HepG2 (cell line): ENCODE results near the gene NKX1-1. TPM values are rescaled to one million over a fixed set of nuclear protein-coding genes. Genes with fewer than 3 reads are reported as not detected.

ENCODE experiments used
- ATAC-seq: fragments of 200-7000 bp; cut with Tn5 transposase; 3 replicates; pipeline ENCODE4 v1.9.1; 2020; ENCODE audit warnings: mild to moderate bottlenecking, moderate library complexity
- BruUV-seq: library from RNA; stranded (reverse); fragments of 400-500 nt; replicated peaks from 2 replicates; lab custom pipeline; 2021; lab: Mats Ljungman, UMichigan
- CTCF ChIA-PET: fragments of 300-600 bp; formaldehyde crosslinking; extraction: SDS; loops from one replicate; lab custom pipeline; 2021; ENCODE audit warnings: low total read pairs, inconsistent platforms, low intra/inter-chr PET ratio; lab: Yijun Ruan, JAX
- POLR2A ChIA-PET: fragments of 350-600 bp; sonication (Branson Sonifier 250); formaldehyde crosslinking; loops from one replicate; lab custom pipeline; 2020; ENCODE audit warnings: antibody characterized with exemption, inconsistent platforms; lab: Yijun Ruan, JAX
- DNase-seq: peaks from one replicate; pipeline ENCODE4 v3.0.0-alpha.2; 2015; ENCODE audit warnings: low spot score
- FAIRE-seq: peaks from 3 replicates; lab custom pipeline; 2011; peaks lifted over from hg19 to GRCh38; lab: Jason Lieb, UNC
- H2AFZ ChIP-seq: one replicate; pipeline ENCODE4 v1.6.1; 2011; ENCODE audit warnings: low read length, inconsistent platforms
- H3K27ac ChIP-seq: fragments of 300-600 bp; 3 replicates; pipeline ENCODE4 v1.8.0; 2011; ENCODE audit warnings: mixed run types, mild to moderate bottlenecking, mixed read lengths, low read length, inconsistent platforms; ENCODE audit not compliant: insufficient read depth; ENCODE audit errors: extremely low read length
- H3K27me3 ChIP-seq, 2 experiments: fragments of 200-600 bp in 1 of 2; 2 replicates in 1 of 2; 3 replicates in 1 of 2; pipeline versions ENCODE4 v1.6.0 to v1.8.0; 2011; ENCODE audit warnings: low read length in 2 of 2, mild to moderate bottlenecking in 2 of 2, moderate library complexity in 2 of 2, inconsistent platforms in 1 of 2; ENCODE audit not compliant: insufficient read depth in 2 of 2, control insufficient read depth in 1 of 2
- H3K36me3 ChIP-seq, 2 experiments: fragments of 200-600 bp in 1 of 2; replicated peaks in 1 of 2; 2 replicates in 1 of 2; 3 replicates in 1 of 2; pipeline versions ENCODE4 v1.5.1 to v1.8.0; 2011; ENCODE audit warnings: low read length in 2 of 2, inconsistent platforms in 1 of 2; ENCODE audit not compliant: insufficient read depth in 2 of 2, control insufficient read depth in 1 of 2
- H3K4me1 ChIP-seq: 2 replicates; pipeline ENCODE4 v1.5.1; 2012; ENCODE audit warnings: low read length, inconsistent platforms; ENCODE audit not compliant: insufficient read depth
- H3K4me2 ChIP-seq: 2 replicates; pipeline ENCODE4 v1.6.0; 2011; ENCODE audit warnings: low read depth, low read length, inconsistent platforms
- H3K4me3 ChIP-seq, 3 experiments: fragments of 200-600 bp in 1 of 3; sonication (generic), shearing (Covaris generic) in 1 of 3; replicated peaks in 1 of 3; 2 replicates each; pipeline ENCODE4 v1.5.1; 2011 to 2016; ENCODE audit warnings: low read length in 3 of 3, inconsistent platforms in 2 of 3, low read depth in 2 of 3, mild to moderate bottlenecking in 2 of 3, control low read depth in 1 of 3, mixed read lengths in 1 of 3; ENCODE audit not compliant: insufficient read depth in 1 of 3
- H3K79me2 ChIP-seq: one replicate; pipeline ENCODE4 v1.6.1; 2011; ENCODE audit warnings: low read length, inconsistent platforms; ENCODE audit not compliant: insufficient read depth
- H3K9ac ChIP-seq: 2 replicates; pipeline ENCODE4 v1.6.0; 2011; ENCODE audit warnings: mild to moderate bottlenecking, low read depth, low read length, inconsistent platforms; ENCODE audit not compliant: insufficient read depth
- H3K9me3 ChIP-seq: 2 replicates; pipeline ENCODE4 v1.5.1; 2012; ENCODE audit warnings: mild to moderate bottlenecking, low read length
- H4K20me1 ChIP-seq: 2 replicates; pipeline ENCODE4 v1.6.0; 2011; ENCODE audit warnings: inconsistent platforms, mild to moderate bottlenecking, low read length, moderate library complexity; ENCODE audit not compliant: insufficient read depth
- AGO2 ChIP-seq: fragments of 200-400 bp; formaldehyde crosslinking; optimal IDR thresholded peaks from 2 replicates; pipeline ENCODE3; 2017; ENCODE audit warnings: mild to moderate bottlenecking, low read depth, low read length, moderate library complexity
- BRF2 ChIP-seq: sonication (generic); formaldehyde crosslinking; IDR thresholded peaks from 2 replicates; pipeline ENCODE4 v1.8.1; 2022; ENCODE audit warnings: mild to moderate bottlenecking, missing genetic modification reagents
- KLF9 ChIP-seq: IDR thresholded peaks from 2 replicates; pipeline ENCODE4 v1.6.1; 2016; ENCODE audit warnings: low read depth
- MIER2 ChIP-seq: IDR thresholded peaks from 2 replicates; pipeline ENCODE4 v1.6.1; 2016; ENCODE audit warnings: missing biosample characterization, missing genetic modification reagents
- SSRP1 ChIP-seq: IDR thresholded peaks from 2 replicates; pipeline ENCODE4 v1.6.1; 2016; ENCODE audit warnings: control low read depth
- ZBTB21 ChIP-seq: sonication (generic); formaldehyde crosslinking; IDR thresholded peaks from 2 replicates; pipeline ENCODE4 v1.4.0; 2020; ENCODE audit warnings: missing genetic modification reagents
- ZBTB33 ChIP-seq: sonication (generic); formaldehyde crosslinking; IDR thresholded peaks from 2 replicates; pipeline ENCODE4 v1.4.0; 2020; ENCODE audit warnings: missing genetic modification reagents
- ZC3H4 ChIP-seq: sonication (generic); formaldehyde crosslinking; IDR thresholded peaks from 2 replicates; pipeline ENCODE4 v1.4.0; 2020; ENCODE audit warnings: missing genetic modification reagents, borderline replicate concordance
- ZNF549 ChIP-seq: sonication (generic); formaldehyde crosslinking; IDR thresholded peaks from 2 replicates; pipeline ENCODE4 v1.5.0; 2020; ENCODE audit warnings: missing genetic modification reagents
- WGBS: methylation state at CpG from one replicate; pipeline ENCODE4 v1.1.6; 2017; ENCODE audit warnings: low lambda C conversion rate; 5-methylcytosine and 5-hydroxymethylcytosine counted together
- in situ Hi-C: cut with HindIII; loops from 2 replicates; pipeline ENCODE4 v1.10.0; 2017; ENCODE audit warnings: low pct_unique_long_range_greater_than_20kb; ENCODE audit not compliant: extremely low pct_ligation_motif_present
- intact Hi-C: fragments of 100-400 bp; cut with micrococcal nuclease; formaldehyde crosslinking; loops from one replicate; pipeline ENCODE4 v1.10.0; 2022; ENCODE audit not compliant: unreplicated experiment
- polyA plus RNA-seq, 8 experiments: library from polyadenylated mRNA; depleted of rRNA in 3 of 8; stranded (reverse) in 7 of 8; unstranded in 1 of 8; fragments of >200 nt; fragmentation: Illumina TruSeq in 4 of 8; extraction: Trizol in 4 of 8; gene quantifications; 2 replicates each; pipeline versions ENCODE4 v1.2.1 to v1.2.3, GENCODE V29; 2011 to 2016; ENCODE audit warnings: low read depth in 4 of 8, missing spikeins in 1 of 8, mixed read lengths in 1 of 8; ENCODE audit not compliant: insufficient read depth in 1 of 8
- total RNA-seq, 5 experiments: library from RNA; depleted of rRNA; stranded (reverse); fragments of >200 nt; fragmentation: Illumina TruSeq; extraction: Trizol; gene quantifications; 2 replicates each; pipeline ENCODE4 v1.2.3, GENCODE V29; 2016; ENCODE audit warnings: low read depth in 1 of 5

Gene NKX1-1
- total and polyA plus RNA-seq, 2 of the 13 experiments (the other 11 are each of a cell fraction or from before 2014, with no cell fraction given) = not detected

- CTCF ChIA-PET = no interaction called here
- Histone ChIP-seq H4K20me1 (no peaks in the 10 kb centered on the region), H3K4me1 (peaks cover 5% of the 10 kb centered on the region; the same call in 1 of the 2 replicates), H3K9me3 (no peaks in the 10 kb centered on the region), H3K4me2 (no peak overlapping the region), H3K4me3 (no peak overlapping the region), H3K79me2 (no peaks in the 10 kb centered on the region), H2AFZ (no peak overlapping the region), H3K27ac (no peak overlapping the region), H3K9ac (no peak overlapping the region), H3K36me3 (peaks cover 11 to 21% of the 10 kb centered on the region in 2 experiments; a peak in 4 of 5 replicates), H3K27me3 (no peaks in the 10 kb centered on the region)
- no peak for ATAC-seq
- POLR2A ChIA-PET = no interaction called here
- intact Hi-C loops (no loop called here), in situ Hi-C loops (loop anchor here (5.0 to 10.0 kb wide), 3 partner anchors 160 to 273 kb away; no protein-coding TSS in a partner anchor)
- no peak for DNase-seq
- BruUV-seq = no TSS peak
- TF ChIP-seq ZNF549 (CRISPR knock-in tag) (no peak), MIER2 (no peak), ZBTB21 (no peak)
- no peak for FAIRE-seq
- 96% methylated on average over 23 of the region's 36 CpGs for WGBS
Measured at GRCh38 chr4:1354136-1354982, 51.9 kb downstream of the NKX1-1 start.

DNA sequence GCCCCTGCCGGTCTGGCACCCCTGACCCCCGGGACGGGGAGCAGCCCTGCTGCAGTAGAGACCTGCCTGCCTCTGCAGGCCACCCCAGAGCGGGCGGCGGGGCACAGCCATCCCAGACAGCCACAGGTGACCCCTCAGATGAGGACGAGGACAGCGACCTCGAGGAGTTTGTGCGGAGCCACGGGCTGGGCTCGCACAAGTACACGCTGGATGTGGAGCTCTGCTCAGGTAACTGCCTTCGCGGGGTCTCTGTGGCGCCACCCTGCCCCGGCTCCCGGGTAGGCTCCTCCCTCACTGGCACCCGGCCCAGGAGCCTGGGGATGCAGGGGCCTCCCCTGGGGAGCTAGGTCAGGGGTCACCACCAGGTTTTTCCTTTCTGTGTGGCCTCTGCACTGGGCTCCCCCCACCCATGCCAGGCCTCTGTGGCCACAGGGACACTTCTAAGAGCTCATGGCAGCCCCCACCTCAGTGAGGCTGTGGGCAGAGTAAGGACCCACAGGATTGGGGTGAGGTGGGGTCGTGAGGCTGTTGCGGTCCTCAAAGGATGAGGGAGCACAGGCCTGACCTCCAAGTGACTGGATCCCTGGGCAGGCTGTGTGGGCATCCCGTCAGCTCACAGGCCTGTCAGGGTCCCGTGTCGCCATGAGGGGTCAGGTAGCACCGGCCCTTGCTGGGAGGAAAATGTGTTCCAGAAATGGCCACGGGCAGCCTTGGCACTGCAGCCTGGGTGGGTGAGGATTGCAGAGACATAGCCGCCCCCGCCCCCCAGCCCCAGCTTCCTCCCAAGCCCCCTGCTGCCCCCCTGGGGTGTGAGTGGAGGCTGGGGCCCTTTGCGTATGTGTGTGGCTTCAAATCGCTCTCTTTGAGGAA lies 52.8 kb downstream of the NKX1-1 start:
- H3K4me2 ChIP-seq = no peak overlapping the region
- POLR2A ChIA-PET = no interaction called here

More for the DNA sequence above, 52.8 kb downstream of the NKX1-1 start:
- H3K27me3 ChIP-seq = no peaks in the 10 kb centered on the region
- CTCF ChIA-PET = no interaction called here
- no peak for FAIRE-seq
- no peak for DNase-seq
- no peak overlapping the region for H2AFZ ChIP-seq
- no TSS peak for BruUV-seq
- no peak overlapping the region for H3K4me3 ChIP-seq
- peaks cover 11 to 21% of the 10 kb centered on the region in 2 experiments; a peak in 4 of 5 replicates for H3K36me3 ChIP-seq
- intact Hi-C loops = no loop called here
- H4K20me1 ChIP-seq = no peaks in the 10 kb centered on the region
- H3K79me2 ChIP-seq = peaks cover 4% of the 10 kb centered on the region
- H3K4me1 ChIP-seq = peaks cover 14% of the 10 kb centered on the region
- in situ Hi-C loops = loop anchor here (5.0 to 10.0 kb wide), 3 partner anchors 161 to 274 kb away; no protein-coding TSS in a partner anchor
- no peak overlapping the region for H3K27ac ChIP-seq
- ATAC-seq = no peak
- TF ChIP-seq AGO2 (peak; percentile 42), ZC3H4 (no peak), SSRP1 (no peak), KLF9 (CRISPR knock-in tag) (no peak), ZBTB33 (CRISPR knock-in tag) (0 out of 2 replicates have a peak, but pooled peaks have one; percentile 22), BRF2 (CRISPR knock-in tag) (no peak)
- 97% methylated on average over 6 of the region's 30 CpGs for WGBS
- H3K9ac ChIP-seq = no peak overlapping the region
- H3K9me3 ChIP-seq = no peaks in the 10 kb centered on the region
